ENCODE data around the gene KLF13.

KLF13 gene

DNA sequence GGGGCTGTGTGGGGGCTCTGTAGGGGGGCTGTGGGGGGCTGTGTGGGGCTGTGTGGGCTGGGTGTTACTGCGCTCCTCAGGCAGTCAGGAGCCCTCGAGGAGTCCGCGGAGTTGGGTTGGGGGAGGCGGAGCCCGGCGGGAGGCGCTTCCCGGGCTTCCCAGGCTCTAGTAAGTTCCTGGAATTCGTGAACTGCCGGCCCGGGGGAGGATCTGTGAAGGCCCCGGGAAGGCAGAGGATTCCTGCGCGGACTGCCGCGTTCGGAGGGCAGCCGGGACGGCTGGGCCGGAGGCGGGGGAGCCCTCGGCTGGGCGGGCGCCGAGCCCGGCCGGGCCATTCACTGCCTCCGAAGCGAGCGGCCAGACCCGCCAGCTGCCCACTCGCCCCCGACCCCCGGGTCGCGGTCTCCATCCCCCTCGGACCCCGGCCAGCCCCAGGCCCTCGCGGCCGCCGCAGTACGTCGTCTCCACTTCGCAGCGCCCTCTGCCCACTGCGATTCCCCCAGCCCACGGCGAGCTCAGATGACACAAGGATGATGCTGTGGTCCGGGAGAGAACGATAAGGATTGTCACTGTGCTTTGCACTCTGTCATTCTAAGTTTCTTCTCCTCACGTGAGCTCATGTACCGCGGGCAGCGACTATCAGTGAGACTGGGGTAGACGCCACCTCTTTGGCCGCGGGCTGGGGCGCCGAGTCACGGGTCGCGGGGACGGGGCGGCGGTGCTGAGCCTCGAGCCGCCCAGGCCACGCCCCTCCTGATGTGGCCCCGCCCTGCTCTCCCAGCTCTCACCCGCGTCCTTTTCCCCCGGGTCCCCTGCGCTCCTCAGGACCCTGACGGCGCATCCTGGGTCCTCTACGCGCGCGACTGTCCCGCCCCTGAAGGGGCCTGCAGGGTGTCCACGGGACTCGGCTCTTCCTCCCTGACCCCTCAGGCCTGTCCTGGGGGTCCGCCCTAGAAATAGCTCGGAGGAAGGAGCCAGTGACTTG is 65.3 kb downstream of the KLF13 start:
- no peak for TF ChIP-seq EZH2phosphoT487 (IDR thresholded peaks at IDR 0.05; ENCODE audit: low read depth)
- TF ChIP-seq, protein P1, sequence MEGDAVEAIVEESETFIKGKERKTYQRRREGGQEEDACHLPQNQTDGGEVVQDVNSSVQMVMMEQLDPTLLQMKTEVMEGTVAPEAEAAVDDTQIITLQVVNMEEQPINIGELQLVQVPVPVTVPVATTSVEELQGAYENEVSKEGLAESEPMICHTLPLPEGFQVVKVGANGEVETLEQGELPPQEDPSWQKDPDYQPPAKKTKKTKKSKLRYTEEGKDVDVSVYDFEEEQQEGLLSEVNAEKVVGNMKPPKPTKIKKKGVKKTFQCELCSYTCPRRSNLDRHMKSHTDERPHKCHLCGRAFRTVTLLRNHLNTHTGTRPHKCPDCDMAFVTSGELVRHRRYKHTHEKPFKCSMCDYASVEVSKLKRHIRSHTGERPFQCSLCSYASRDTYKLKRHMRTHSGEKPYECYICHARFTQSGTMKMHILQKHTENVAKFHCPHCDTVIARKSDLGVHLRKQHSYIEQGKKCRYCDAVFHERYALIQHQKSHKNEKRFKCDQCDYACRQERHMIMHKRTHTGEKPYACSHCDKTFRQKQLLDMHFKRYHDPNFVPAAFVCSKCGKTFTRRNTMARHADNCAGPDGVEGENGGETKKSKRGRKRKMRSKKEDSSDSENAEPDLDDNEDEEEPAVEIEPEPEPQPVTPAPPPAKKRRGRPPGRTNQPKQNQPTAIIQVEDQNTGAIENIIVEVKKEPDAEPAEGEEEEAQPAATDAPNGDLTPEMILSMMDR (IDR thresholded peaks at IDR 0.05; ENCODE audit: low read depth, low read length): no peak
- Histone ChIP-seq H3K27me3 (ENCODE audit: low read depth, low read length) (no peaks in the 10 kb centered on the region), H3K4me3 (ENCODE audit: low read length) (peak overlapping the region; percentile 82), H2AFZ (ENCODE audit: low read depth, low read length) (peak overlapping the region; percentile 74; the same call in 1 of the 2 replicates), H3K36me3 (replicated peaks; ENCODE audit: low read depth, low read length) (no peaks in the 10 kb centered on the region), H3K4me1 (ENCODE audit: low read length) (peaks cover 9% of the 10 kb centered on the region), H3K9me3 (ENCODE audit: insufficient read depth, low read length) (no peaks in the 10 kb centered on the region), H3K79me2 (ENCODE audit: low read length) (no peaks in the 10 kb centered on the region), H3K27ac (ENCODE audit: low read length) (no peak overlapping the region), H3K9ac (ENCODE audit: low read length) (peak overlapping the region; percentile 54), H3K4me2 (ENCODE audit: low read length) (peak overlapping the region; percentile 71), H4K20me1 (ENCODE audit: insufficient read depth, low read length) (no peaks in the 10 kb centered on the region)

DNA sequence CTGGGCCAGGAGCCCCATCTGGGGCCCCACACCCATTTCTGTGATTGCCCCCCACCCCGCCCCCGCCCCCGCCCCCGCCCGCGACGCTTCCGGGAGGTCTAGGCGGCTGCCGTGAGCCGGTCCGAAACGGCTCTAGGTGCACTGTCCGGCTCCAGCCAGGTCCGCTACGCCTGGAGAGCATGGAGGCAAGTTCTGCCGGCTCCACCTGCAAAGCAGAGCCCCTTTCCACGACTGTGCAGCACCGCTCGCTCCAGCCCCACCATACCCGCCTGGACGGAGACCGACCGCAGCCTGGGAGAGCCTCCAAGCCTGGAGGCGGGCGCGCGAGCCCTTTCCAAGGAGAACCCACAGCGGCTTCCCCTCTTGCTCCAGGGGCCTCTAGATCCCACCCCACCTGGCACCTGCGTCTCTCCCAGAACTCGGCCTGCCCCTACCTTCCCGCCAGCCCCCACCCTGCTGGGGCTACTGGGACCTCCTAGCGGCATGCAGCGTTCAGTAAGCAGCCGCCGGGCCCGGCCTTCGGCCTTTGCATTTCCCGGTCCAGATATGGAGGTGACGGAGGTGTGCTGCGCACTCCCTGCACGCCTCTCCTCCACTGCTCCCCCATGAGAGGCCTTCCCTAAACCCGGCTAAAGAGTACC is 66.2 kb downstream of the KLF13 start:
- peak overlapping the region; percentile 76; the same call in 1 of the 2 replicates for H2AFZ ChIP-seq (ENCODE audit: low read depth, low read length)
- peaks cover 14% of the 10 kb centered on the region for H3K4me1 ChIP-seq (ENCODE audit: low read length)

DNA sequence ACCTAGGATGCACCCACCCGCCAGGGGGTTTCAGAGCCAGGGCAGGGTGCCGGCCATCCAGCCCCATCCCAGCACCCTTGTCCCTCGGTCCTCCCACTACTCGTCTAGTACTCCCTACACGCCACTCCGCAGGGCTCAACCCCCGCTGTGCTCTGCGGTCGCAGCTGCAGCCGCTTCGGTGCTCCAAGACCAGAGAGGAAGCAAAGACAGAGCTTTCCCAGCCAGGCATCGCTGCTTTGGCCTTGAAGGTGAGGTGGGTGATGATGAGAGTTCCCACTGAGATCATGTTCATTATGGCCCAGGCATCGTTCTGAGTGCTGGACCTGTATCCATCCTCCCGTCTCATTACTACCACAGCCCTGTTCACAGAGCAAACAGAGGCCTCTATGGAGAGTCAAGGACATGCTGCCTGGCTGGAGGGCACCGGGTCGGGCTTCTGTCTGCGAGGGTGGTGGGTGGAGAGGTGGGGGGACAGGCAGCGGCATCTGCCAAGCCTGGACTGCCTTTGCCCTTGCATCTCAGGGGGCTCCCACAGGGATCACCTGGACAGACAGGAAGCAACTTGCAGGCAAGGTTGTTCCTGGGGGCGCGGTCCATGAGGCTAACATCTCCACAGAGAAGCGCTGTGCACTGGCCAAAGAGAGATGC is 66.9 kb downstream of the KLF13 start:
- peak overlapping the region; percentile 71 for H3K4me2 ChIP-seq (ENCODE audit: low read length)
- TF ChIP-seq, protein P1 (IDR thresholded peaks at IDR 0.05; ENCODE audit: low read depth, low read length): no peak
- no peak for TF ChIP-seq EZH2phosphoT487 (IDR thresholded peaks at IDR 0.05; ENCODE audit: low read depth)
- no peaks in the 10 kb centered on the region for H3K27me3 ChIP-seq (ENCODE audit: low read depth, low read length)
- no peaks in the 10 kb centered on the region for H3K36me3 ChIP-seq (replicated peaks; ENCODE audit: low read depth, low read length)
- H3K4me3 ChIP-seq (ENCODE audit: low read length): peak overlapping the region; percentile 82
- peak overlapping the region; percentile 57 for H3K9ac ChIP-seq (ENCODE audit: low read length)
- H4K20me1 ChIP-seq (ENCODE audit: insufficient read depth, low read length): no peaks in the 10 kb centered on the region
- no peak overlapping the region for H3K27ac ChIP-seq (ENCODE audit: low read length)
- no peaks in the 10 kb centered on the region for H3K79me2 ChIP-seq (ENCODE audit: low read length)
- H3K9me3 ChIP-seq (ENCODE audit: insufficient read depth, low read length): no peaks in the 10 kb centered on the region
- H3K4me1 ChIP-seq (ENCODE audit: low read length): peaks cover 14% of the 10 kb centered on the region
- H2AFZ ChIP-seq (ENCODE audit: low read depth, low read length): peak overlapping the region; percentile 22; the same call in 1 of the 2 replicates

More for the DNA sequence above, 66.2 kb downstream of the KLF13 start:
- peak overlapping the region; percentile 82 for H3K4me3 ChIP-seq (ENCODE audit: low read length)
- H3K9ac ChIP-seq (ENCODE audit: low read length): peak overlapping the region; percentile 57
- no peak overlapping the region for H3K27ac ChIP-seq (ENCODE audit: low read length)
- no peaks in the 10 kb centered on the region for H4K20me1 ChIP-seq (ENCODE audit: insufficient read depth, low read length)
- H3K4me2 ChIP-seq (ENCODE audit: low read length): peak overlapping the region; percentile 71
- no peaks in the 10 kb centered on the region for H3K27me3 ChIP-seq (ENCODE audit: low read depth, low read length)
- H3K36me3 ChIP-seq (replicated peaks; ENCODE audit: low read depth, low read length): no peaks in the 10 kb centered on the region
- H3K79me2 ChIP-seq (ENCODE audit: low read length): no peaks in the 10 kb centered on the region
- no peak for TF ChIP-seq EZH2phosphoT487 (IDR thresholded peaks at IDR 0.05; ENCODE audit: low read depth)
- TF ChIP-seq, protein P1 (IDR thresholded peaks at IDR 0.05; ENCODE audit: low read depth, low read length): 0 out of 2 replicates have a peak, but pooled peaks have one; percentile 9
- H3K9me3 ChIP-seq (ENCODE audit: insufficient read depth, low read length): no peaks in the 10 kb centered on the region
